HG03196 (cell line): ENCODE data around the gene SCP2.
"Not testable (repeated sequence)": the region's sequence is repeated elsewhere in the genome, so short reads cannot be mapped to it uniquely, and the experiment has no call there.

Experiments
- ATAC-seq: cut with Tn5 transposase; IDR thresholded peaks from one replicate; pipeline ENCODE4 v1.9.1; 2021; ENCODE audit not compliant: unreplicated experiment

The SCP2 gene

DNA sequence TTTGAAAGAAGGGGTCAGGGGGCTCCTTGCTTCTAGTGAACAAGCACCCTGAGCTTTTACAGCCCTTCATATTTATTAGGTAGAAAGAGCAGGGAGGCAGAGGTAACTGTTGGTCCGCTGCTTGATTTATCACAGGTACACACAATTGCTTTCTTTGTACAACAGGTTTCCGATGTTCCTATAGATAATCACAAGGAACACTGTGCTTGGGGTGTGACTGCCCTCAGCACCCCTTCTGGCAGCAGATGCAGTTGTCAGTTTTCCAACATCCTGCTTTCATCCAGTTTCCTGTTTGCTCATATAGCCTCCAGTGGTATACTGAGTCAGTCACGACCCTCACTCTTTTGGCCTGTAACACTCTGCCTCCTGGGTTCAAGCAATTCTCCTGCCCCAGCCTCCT lies 40.6 kb downstream of the SCP2 start:
- no peak for ATAC-seq

DNA sequence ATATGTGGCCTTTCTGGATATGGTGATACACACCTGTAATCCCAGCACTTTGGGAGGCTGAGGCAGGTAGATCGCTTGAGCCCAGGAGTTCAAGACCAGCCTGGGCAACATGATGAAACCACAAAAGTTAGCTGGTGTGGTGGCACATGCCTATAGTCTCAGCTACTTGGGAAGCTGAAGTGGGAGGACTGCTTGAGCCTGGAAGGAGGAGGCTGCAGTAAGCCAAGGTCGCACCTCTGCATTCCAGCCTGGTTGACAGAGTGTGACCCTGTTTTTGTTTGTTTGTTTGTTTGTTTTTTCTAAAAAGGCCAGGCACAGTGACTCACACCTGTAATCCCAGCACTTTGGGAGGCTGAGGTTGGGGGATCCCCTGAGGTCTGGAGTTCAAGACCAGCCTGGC lies 42.2 kb downstream of the SCP2 start:
- not testable (repeated sequence) for ATAC-seq

DNA sequence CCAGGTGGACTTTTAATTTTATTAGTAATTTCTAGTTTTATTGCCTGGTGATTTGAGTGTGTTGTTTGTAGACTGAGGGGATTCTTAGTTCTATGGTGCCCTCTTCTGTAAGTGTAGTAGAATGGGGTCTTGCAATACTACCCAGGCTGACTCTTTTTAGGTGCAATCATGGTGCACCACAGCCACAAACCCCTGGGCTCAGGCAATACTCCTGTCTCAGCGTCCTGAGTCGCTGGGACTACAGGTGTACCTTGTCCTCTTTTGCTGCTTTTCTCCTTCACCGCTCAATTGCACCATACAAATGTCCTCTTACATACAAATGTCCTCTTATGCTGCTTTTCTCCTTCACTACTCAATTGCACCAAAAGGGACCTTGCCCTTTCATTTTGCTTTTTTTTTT lies 43.1 kb downstream of the SCP2 start:
- ATAC-seq: no peak

DNA sequence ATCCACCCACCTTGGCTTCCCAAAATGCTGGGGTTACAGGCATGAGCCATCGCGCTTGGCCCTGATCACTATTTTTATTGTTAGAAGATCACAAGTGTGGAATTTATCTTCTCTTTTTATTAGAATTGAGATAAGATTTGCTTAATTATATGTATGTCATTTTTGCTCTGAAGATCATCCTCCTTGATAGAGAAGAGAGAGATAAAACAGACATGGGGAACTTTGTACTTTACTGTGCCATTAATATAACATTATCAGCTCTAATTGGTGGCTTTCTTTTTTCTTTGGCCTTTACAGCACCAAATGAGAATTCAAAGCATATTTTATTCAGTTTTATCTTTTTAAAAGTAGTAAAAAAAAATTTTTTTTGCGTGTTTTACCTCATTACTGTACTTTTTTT lies 46.8 kb downstream of the SCP2 start:
- no peak for ATAC-seq

DNA sequence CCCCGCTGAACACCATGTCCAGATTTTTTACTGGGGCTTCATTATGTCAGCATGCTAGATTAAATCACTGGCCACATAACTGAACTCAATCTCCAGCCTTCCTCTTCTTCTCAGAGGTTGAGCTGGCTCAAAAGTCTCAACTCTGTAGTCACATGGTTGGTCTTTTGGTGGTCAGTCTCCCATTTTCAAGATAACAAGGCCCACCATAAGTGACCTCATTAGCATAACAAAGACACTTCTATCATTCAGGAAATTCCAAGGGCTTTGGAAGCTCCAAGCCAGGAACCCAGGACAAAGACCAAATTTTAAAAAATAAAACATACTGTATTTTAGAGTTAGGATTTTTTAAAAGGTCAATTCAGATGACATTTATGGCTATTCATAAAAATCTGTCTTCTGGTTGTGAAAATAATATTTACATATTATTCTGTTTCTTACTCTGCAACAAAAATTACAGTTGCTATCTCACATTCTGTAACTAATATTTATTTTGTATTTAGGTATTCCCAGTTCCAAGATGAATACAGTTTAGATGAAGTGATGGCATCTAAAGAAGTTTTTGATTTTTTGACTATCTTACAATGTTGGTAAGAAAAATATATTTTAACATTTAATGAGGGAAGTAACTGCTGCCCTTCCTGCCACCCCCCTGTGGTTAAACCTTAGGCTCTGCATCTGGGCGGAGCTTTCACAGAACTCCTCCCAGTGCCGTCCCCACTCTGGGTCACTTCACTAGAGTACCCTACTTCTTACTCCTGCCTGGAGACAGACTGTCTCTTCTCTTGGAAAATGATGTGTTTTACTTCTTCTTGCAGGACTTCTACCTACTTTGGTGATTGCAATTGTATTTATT lies 49.3 kb downstream of the SCP2 start:
- no peak for ATAC-seq

DNA sequence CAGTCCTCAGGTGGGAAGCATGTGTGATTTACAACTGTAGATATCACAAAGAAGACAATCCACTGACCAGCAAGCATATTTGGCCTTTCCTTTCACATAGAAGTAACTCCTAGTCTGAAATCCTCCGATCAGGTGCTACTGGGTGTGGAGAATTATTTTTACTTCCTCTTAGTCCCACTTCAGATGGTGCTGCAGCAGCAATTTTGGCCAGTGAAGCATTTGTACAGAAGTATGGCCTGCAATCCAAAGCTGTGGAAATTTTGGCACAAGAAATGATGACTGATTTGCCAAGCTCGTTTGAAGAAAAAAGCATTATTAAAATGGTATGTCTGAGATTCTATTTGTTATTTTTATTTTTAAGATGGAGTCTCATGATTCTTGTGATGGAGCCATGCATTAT lies 51.0 kb downstream of the SCP2 start:
- ATAC-seq: no peak

DNA sequence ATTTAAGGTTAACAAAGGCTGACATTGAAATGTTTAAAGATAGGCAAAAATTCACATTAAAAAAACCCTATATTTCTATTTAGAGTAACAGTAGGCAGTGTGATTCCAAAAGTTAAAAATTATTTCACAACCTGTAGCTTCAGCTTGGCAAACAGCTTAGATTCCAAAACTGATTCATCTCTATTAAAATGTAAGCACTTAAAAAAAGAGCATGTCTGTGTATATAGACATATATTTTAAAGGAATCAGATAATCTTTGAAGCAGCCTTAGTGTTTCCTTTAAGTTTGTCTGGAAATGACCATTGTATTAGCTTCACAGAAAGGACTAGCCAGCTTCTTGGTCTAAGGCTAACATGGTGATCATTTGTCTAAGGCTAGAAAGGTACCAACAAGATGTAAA lies 65.7 kb downstream of the SCP2 start:
- ATAC-seq: not testable (repeated sequence)

DNA sequence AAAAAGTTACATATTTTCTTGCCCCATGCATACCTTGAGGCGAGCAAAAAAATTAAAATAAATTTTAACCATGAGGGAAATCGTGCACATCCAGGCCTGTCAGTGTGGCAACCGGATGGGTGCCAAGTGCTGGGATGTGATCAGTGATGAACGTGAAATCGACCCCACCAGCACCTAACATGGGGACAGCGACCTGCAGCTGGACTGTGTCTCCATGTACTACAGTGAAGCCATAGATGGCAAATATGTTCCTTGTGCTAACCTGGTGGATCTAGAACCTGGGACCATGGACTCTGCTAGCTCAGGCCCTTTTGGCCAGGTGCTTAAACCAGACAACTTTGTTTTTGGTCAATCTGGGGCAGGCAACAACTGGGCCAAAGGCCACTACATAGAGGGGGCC lies 67.6 kb downstream of the SCP2 start:
- ATAC-seq: no peak

DNA sequence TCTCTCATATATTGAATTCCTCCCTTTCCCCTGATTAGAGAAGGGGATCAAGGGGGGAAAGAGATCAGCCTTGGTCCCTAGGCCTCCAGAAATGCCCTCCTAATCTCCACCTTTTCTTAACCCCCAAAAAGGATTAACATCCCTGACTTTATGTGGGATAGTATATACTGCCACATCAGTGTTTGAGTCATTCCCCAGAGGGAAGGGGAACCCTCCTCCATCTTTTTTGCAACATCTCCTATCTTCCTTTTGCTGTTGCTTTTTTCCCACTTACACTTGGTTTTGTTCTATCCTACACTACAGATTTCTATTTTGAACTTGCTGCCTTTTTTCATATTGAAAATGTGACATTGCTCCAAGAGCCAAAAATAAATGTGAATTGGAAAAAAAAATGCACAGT lies 69.6 kb downstream of the SCP2 start:
- no peak for ATAC-seq

DNA sequence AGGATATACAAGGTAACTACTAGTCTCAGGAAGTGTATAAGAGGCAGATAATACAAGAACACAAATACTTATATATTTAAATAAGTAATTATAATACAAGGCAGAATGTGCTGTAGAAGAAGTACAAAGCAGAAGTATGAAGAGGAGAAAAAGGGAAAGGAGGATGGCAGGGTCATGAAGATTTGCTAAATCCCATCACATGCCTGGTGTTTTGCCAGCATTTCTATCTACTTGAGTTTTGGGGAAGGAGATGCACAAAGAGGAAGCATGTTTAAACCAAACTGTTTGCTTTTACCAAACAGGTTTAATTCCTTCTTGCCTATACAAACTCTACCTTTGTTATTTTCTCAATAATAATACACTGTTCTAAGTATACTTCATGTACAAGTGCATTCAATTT lies 74.1 kb downstream of the SCP2 start:
- no peak for ATAC-seq

DNA sequence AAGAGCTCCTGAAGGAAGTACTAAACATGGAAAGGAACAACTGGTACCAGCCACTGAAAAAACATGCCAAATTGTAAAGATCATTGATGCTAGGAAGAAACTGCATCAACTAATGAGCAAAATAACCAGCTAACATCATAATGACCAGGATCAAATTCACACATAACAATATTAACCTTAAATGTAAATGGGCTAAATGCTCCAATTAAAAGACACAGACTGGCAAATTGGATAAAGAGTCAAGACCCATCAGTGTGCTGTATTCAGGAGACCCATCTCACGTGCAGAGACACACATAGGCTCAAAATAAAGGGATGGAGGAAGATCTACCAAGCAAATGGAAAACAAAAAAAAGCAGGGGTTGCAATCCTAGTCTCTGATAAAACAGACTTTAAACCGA lies 79.5 kb downstream of the SCP2 start:
- not testable (repeated sequence) for ATAC-seq

DNA sequence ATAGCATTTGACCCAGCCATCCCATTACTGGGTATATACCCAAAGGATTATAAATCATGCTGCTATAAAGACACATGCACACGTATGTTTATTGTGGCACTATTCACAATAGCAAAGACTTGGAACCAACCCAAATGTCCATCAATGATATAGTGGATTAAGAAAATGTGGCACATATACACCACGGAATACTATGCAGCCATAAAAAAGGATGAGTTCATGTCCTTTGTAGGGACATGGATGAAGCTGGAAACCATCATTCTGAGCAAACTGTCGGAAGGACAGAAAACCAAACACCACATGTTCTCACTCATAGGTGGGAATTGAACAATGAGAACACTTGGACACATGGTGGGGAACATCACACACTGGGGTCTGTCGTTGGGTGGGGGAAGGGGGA lies 83.2 kb downstream of the SCP2 start:
- not testable (repeated sequence) for ATAC-seq

DNA sequence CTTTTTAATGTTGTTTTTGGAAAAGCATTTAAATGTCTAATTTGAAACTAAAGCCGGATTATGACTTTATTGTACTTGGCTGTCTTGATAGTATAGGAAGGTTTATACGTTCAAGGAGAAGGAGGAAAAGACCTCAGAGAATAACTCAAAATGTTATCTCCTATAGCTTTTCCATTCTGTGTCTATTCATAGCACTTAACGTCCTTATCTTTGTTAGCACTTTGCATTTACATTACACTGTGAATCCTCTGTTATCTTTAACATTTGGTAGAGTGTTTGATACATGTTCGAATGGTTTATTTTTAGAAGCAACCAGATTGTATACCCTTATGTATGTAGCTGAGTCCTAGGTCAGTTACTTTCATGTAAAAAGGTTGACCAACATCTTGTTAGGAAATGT lies 84.1 kb downstream of the SCP2 start:
- no peak for ATAC-seq

DNA sequence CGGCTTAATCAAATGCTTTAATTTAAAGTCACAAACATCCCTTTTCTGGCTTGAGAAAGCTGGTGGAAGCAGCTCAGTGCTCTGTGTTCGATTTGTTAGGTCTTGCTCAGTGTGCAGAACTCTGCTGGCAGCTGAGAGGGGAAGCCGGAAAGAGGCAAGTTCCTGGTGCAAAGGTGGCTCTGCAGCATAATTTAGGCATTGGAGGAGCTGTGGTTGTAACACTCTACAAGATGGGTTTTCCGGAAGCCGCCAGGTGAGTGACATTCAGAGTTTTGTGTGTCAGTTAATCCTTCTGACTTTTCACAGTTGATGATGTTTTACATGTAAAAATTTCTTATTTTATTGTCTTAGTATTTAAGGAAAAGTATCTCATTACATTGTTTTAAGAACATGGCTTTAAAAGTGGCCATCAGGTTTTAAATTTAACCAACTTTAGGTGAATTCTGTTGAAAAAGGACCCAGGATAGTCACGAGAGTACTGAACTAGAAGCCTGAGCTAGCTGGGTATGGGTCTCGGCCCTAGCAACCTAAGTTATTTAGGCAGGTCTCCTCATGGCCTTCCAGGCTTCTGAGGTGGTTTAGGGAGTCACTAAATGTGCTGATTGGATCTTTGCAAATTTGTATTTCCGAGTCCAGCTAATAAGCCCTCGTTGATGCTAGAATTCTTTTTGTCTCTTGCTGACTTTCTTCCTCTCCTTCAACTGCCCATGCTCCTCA lies 87.9 kb downstream of the SCP2 start:
- peak; percentile 72 for ATAC-seq

DNA sequence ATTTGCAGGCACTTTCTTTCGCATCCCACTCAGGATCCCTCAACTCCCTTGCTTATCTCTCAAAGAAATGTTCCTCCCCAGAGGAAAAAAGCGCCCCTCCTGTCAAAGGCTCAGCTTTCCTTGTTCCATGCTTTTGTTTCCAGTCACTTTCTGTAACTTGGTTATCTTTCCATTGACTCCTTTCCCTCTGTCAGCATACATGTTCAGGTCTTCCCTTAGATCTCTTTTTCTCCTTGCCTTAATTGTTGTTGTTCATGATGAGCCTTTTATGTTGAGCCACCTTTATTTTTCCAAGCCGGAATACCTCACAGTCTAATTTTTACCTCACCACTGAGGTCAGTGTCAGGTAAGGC lies 88.4 kb downstream of the SCP2 start:
- no peak for ATAC-seq

DNA sequence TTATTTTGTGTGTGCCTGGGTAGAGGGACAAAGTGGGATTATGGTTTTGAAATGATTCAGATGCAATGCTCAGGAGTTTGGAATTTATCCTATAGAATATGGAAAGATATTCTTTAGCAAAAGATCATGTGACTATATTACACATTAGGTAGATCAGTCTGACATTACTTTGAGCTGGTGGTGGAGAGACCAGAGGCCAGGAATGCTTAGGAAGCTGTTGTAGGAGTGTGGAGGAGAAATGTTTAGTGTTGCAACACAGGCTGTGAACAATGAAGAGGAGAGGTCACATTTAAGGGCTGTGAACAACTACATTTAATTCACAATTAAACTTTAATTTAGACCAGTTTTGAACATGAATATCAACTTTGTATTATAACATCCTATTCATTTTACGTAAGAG lies 89.6 kb downstream of the SCP2 start:
- no peak for ATAC-seq

DNA sequence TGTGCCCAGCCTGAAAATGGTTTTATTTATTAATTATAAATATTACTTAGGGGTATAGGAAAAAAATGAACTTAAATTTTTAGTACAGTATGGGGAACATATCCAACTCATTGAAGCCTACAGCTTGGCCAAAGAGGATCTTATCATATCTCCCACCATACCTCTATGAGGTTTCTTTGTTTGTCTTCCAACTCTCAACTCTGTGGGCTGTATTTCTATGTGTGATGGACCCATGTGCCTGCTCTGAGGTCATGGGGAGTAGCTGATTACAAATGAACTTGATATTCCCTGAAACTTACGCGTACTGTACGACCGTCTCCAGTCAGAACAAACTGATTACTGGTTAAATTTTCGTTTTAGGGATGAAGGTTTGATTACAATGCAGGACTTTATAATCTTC lies 93.5 kb downstream of the SCP2 start:
- no peak for ATAC-seq

DNA sequence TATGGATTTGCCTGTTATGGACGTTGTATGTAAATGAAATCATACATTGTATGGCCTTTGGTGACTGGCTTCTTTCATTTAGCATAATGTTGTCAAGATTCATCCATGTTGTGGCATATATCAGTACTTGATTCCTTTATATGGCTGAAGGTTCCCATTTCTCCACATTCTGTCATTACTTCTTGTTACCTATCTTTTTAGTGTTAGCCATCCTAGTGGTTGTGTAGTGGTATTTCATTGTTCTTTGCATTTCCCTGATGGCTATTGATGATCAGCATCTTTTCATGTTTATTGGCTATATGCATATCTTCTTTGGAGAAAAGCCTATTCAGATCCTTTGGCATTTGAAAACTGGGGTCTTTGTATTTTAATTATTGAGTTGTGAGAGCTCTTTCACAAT lies 95.1 kb downstream of the SCP2 start:
- ATAC-seq: no peak

DNA sequence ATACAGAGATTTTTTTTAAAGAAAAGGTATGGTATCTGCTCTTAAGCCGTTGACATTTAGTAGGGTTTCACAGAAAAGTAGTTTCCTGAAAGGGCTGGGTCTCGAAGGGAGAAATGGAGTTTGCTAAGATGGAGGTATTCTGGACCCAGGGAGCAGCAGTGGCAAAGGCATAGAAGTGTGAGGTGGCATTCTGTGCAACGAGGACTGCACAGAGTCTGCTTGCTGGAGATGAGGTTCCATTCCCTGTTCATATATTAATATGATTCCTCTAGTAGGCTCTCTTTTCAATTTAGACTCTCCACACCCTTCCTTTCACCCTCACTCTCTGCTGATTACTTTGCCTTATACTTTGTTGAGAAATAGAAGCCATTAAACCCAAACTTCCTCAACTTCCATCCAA lies 96.5 kb downstream of the SCP2 start:
- no peak for ATAC-seq

DNA sequence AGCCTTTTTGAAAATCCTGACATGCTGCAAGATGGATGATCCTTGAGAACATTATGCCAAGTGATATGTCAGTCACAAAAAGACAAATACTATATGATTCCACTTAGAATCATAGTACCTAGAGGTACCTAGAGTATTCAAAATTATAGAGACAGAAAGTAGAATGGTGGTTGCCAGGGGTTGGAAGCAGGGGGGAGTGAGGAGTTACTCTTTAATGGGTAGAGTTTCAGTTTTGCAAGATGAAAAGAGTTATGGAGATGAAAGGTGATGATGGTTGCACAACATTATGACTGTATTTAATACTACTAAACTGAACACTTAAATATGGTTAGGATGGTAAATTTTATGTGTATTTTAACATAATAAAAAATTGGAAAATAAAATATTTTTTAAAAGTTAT lies 97.0 kb downstream of the SCP2 start:
- ATAC-seq: no peak

DNA sequence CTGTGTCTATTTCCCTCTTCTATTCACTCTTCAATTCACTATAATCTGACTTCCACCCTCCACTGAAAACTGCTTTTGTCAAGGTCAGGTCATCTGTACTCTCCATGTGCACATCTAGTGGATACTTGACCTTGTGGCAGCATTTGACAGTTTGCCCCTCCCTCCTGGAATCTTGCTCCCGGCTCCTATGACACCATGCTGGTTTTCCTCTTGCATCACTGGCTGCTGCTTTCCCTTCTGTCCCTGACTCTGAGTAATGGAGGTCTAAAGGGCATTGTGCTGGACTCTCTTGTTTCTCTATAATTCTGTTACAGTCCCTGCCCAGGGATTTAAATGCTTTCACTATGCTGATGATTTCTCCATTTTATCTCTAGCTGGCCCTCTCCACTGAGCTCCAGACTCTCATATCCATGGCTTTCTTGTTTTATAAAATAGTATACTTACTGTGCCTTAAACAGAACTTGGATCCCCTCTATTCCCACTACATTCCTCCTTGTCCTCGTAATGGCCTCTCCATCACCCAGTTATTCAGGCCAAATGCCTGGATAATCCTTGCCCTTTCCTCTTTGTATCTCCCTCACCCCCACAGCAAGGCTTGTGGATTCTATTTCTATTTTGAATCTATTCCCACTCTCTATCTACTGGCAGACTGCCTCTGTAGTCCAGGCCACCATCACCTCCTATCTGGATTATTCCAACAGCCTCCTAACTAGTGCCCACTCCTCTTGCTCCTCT lies 98.1 kb downstream of the SCP2 start:
- no peak for ATAC-seq

DNA sequence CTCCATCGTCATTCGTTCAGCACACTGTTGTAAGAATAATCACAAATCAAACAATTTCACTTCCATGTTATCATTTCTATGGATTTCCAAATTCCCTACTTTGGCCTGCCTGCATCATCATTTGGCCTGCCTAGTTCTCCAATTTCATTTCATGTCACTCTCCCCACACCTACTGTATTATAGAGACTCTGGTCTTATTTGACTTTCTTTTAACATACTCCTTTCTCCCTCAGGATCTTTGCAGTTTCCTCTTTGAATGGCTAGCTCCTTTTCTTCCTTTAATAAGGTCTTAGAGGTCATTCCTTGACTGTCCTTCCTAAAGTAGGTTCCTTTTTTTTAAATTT lies 98.7 kb downstream of the SCP2 start:
- ATAC-seq: no peak
